GM10847 (cell line): ENCODE measurements around the gene CELF2.
A peak's percentile ranks its signal among the peaks of the same experiment; 100 is the strongest.

Experiments used
- POLR2A ChIP-seq: IDR thresholded peaks from 2 replicates; pipeline ENCODE4 v1.6.1; 2011; ENCODE audit not compliant: insufficient read length; ENCODE audit errors: extremely low read depth

CELF2 gene

GRCh38 chr10:11154849-11155498 is 137.3 kb downstream of the CELF2 start:
- TF ChIP-seq POLR2A: no peak

GRCh38 chr10:11156480-11156879 is 138.8 kb downstream of the CELF2 start:
- TF ChIP-seq POLR2A: no peak

GRCh38 chr10:11157292-11158076 is 139.8 kb downstream of the CELF2 start:
- TF ChIP-seq POLR2A: no peak

- TF ChIP-seq POLR2A: no peak
Measured at GRCh38 chr10:11158080-11158479, 140.4 kb downstream of the CELF2 start.

GRCh38 chr10:11159543-11160215 is 142.0 kb downstream of the CELF2 start:
- no peak for TF ChIP-seq POLR2A

- TF ChIP-seq POLR2A: no peak
Measured at GRCh38 chr10:11161096-11161495, 143.4 kb downstream of the CELF2 start.

- TF ChIP-seq POLR2A: no peak
Measured at GRCh38 chr10:11161910-11162309, 144.2 kb downstream of the CELF2 start.

- TF ChIP-seq POLR2A: no peak
Measured at GRCh38 chr10:11162828-11163599, 145.3 kb downstream of the CELF2 start.

- no peak for TF ChIP-seq POLR2A
Measured at GRCh38 chr10:11163780-11164550, 146.3 kb downstream of the CELF2 start.

GRCh38 chr10:11164551-11164802 is 146.8 kb downstream of the CELF2 start:
- no peak for TF ChIP-seq POLR2A

GRCh38 chr10:11164803-11165590 is 147.3 kb downstream of the CELF2 start:
- peak; percentile 41 for TF ChIP-seq POLR2A

- peak; percentile 9 for TF ChIP-seq POLR2A
Measured at GRCh38 chr10:11165591-11166543, 148.2 kb downstream of the CELF2 start.

- no peak for TF ChIP-seq POLR2A
Measured at GRCh38 chr10:11166550-11166949, 148.9 kb downstream of the CELF2 start.

- no peak for TF ChIP-seq POLR2A
Measured at GRCh38 chr10:11167233-11167966, 149.7 kb downstream of the CELF2 start.
